Endometrial microvascular endothelial cells (primary cell): ENCODE data around the gene NCBP1. TPM values are rescaled to one million over a fixed set of nuclear protein-coding genes. Genes with fewer than 3 reads are reported as not detected.
"Not testable (repeated sequence)": the region's sequence is repeated elsewhere in the genome, so short reads cannot be mapped to it uniquely, and the experiment has no call there.

Experiments
- in situ Hi-C: cut with HindIII; loops from 2 replicates; pipeline ENCODE4 v1.10.0; 2017; ENCODE audit warnings: low sequenced_read_pairs, low pct_unique_long_range_greater_than_20kb; ENCODE audit errors: inconsistent ontology term
- total RNA-seq: library from RNA; depleted of rRNA; stranded (reverse); fragments of >200 nt; gene quantifications from one replicate; pipeline ENCODE4 v1.2.3, GENCODE V29; 2015; ENCODE audit errors: inconsistent ontology term

NCBP1 gene
- total RNA-seq: 41.4 TPM

DNA sequence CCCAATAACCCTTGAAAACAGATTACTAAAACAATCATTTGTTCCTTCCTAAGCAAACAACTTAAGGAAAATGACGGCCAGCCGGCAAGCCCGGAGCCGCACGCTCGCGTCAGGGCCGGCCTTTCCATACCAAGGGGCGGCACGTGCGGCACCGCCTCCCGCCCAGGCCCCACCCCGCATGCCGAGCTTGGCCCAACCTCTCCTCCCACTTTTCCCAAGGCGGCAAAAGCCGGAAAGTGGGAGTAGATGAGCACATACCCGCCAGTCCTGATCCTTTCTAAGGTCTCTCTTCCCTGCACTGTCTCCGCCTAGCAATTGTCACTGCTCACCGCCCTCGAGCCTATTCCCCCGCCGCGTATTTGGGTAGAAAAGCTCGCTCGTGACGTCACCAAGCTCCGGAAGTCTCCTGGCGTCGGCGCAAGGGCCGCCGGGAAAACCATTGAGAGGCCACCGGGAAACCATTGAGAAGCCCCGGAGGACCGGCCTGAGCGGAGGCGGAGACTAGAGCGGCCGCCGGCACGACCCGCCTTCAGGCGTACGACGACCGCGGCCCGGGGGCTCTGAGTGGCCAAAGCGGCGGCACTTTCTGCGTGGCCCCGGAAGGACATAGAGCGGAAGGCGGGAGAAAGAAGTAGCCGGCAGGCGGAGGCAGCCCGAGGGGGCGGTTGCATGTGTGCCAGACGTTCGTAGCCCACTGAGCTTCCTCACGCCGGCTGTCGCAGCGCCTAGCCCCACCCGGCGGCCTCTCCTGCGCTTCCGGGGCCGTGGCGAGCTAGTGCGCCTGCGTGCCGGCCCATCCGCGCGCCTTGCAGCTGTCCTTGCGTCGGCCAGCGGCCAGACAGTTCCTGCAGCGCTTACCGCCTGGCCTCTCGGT, at the start of gene NCBP1, which contains the start of gene TSTD2:
Gene NCBP1 (plus strand): TSS at position 837 of the 874 bp plus-strand sequence. CDS start 61 bp downstream, outside the sequence.
Gene TSTD2 (minus strand): TSS at position 384 of the 874 bp plus-strand sequence. CDS start 5,806 bp downstream, outside the sequence.
- in situ Hi-C loops: no loop called here

DNA sequence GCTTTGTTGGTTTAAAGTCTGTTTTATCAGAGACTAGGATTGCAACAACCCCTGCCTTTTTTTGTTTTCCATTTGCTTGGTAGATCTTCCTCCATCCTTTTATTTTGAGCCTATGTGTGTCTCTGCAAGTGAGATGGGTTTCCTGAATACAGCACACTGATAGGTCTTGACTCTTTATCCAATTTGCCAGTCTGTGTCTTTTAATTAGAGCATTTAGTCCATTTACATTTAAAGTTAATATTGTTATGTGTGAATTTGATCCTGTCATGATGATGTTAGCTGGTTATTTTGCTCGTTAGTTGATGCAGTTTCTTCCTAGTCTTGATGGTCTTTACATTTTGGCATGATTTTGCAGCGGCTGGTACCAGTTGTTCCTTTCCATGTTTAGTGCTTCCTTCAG, 48.8 kb upstream of the NCBP1 start:
- in situ Hi-C loops: not testable (repeated sequence)

- in situ Hi-C loops: not testable (repeated sequence)
These were observed 46.7 kb upstream of the NCBP1 start for GRCh38 chr9:97586909-97587308.

- in situ Hi-C loops: no loop called here
These were observed 42.1 kb upstream of the NCBP1 start for GRCh38 chr9:97591535-97591934.

DNA sequence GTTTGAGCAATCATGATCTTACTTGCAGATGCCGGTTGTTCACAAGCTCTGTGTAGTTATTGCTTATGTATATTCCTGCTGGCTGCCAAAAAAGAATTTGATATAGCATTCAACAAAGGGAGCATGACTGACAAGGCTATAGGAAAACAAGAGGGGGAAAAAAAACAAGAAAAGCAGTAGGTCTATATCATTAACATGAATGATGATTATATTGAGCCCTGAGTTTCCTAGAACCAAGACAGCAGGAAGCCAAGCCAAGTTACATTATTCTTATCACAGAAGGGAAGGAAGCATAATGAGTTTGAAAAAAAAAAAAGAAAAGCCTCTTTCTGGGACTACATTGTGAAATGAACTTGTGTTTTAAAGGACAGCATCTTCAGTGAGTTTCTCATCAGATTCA, 41.5 kb upstream of the NCBP1 start:
- in situ Hi-C loops: no loop called here

- in situ Hi-C loops: no loop called here
These were observed 39.7 kb upstream of the NCBP1 start for GRCh38 chr9:97593960-97594359.

DNA sequence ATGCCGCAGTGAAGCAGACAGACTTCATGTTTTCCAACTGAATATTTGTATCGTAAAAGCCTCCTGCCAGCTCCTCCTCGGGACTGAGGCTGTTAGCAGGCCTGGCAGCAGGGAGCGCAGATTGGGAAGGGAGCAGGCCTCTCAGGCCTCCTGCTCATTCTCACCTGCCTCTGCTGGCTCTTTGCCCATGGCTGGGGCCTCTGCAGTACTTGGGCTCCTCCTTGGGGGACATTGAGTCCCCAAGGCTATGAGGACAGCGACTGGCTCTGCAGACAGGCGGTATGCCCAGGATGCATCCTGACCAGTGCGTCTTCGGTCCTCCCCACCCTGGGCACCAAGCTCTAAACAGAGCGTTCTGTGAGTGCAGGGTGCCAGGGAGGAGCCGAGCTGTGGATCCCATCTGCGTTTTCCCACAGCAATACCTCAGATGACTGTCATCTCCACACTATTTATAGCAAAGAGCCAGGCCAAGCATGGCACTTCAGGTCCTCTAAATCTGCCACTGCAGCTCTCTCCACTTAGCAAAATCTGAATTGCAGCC, 39.2 kb upstream of the NCBP1 start:
- in situ Hi-C loops: no loop called here

DNA sequence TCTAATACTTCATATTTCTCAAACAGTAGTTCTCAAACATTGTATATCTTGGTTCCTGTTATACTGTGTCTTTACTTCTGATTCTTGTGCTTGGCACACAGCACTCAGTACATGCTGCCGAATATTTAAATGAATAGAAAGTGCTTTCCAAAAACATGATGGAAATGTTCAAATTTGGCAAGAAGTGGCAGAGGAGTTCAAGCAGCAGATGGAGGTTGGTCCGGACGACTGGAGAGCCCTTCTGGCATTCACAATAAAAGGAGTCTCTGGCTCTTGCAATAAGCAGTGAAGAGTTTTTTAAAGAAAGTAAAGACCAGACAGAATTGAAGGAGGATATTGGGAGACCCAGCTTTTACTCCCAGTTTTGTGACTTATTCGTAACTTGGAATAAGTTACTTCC, 36.7 kb upstream of the NCBP1 start:
- in situ Hi-C loops: no loop called here

DNA sequence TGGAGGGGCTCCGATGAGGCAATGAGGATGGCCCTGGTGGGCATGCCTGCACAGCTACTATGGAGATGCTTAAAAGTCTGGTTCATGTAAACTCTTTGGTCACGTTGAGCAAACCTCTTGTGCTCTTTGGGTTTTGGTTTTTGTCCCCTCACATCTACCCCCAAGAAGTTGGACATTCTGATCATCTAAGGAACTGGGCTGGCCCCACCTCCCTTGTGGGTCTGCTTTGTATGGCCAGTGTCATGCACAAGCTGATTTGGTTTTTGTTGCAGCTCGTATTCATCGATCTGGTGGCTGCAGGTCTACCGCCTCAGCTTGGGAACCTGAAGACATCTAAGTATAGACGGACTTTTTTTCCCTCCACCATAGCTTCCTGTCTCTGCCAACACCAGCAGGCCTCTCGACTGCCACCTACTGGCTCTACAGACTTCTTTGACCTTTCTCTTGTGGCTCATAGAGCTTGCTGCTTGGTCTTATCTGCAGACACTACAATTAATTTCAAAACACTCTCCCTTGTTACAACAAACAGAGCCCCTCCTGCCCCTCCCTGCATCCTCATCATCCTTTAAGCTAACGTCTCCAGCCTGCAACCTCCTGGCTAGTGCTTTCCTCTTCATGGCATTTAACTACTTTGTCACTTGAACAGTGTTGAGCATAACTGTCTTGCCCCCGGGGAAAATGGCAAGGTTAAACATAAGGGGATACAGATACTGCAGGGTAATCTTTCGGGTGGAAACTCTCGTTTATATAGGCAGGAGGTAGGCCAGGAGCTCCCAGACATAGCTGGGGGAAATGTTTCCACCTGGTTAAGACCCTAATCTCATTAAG, 34.9 kb upstream of the NCBP1 start:
- in situ Hi-C loops: no loop called here

DNA sequence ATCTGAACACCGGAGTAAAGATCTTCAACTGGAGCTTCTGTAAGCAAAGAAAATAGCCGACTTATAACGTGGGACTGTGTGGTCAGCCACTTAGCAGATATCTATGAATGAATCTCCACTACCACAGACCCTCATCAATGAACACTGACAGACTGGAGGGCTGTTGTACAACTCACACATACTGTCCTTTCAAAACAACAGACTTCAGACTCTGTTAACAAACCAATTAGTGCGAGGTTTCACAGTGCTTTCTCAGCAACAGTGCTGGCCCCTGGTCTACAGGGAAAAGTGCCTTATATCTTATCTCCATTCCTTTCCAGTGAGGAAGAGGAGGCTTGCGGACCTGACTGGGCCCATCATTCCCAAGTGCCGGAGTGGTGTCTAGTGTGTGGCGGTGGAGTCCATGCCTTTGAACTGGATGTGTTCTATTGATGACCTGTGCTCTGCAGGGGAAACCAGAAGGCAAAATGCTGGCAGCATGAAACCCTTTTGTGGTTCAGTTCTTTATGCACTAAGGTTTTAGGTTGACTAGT, 34.2 kb upstream of the NCBP1 start:
- in situ Hi-C loops: no loop called here

- in situ Hi-C loops: no loop called here
These were observed 32.9 kb upstream of the NCBP1 start for GRCh38 chr9:97600531-97601227.

DNA sequence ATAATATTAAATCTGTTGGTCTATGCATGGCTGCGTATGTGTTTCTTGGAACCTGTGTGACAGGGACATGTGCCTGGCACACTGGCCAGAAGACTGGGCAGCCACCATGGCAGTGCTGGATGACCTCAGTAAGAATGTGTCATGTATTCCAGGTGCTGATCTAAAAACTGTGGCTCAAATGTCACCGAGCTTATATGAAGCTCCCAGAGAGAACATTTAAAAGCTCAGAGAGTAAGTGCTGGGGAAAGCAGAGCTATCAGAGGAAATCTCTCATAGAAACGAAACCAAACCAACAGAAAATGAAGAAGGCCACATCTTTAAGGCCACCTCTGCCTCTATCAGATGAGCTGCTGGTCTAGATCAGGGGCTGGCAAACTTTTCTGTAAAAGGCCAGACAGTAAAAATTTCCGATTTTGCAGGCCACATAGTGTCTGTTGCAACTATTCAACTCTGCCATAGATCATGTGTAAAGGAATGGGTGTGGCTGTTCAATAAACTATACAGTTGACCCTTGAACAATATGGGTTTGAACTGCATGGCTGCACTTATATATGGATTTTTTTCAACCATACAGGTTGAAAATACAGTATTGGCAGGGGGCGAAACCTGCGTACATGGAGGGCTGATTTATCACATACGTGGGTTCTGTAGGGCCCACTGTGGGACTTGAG, 32.3 kb upstream of the NCBP1 start:
- in situ Hi-C loops: no loop called here

- in situ Hi-C loops: no loop called here
These were observed 31.2 kb upstream of the NCBP1 start for GRCh38 chr9:97602430-97602829.

DNA sequence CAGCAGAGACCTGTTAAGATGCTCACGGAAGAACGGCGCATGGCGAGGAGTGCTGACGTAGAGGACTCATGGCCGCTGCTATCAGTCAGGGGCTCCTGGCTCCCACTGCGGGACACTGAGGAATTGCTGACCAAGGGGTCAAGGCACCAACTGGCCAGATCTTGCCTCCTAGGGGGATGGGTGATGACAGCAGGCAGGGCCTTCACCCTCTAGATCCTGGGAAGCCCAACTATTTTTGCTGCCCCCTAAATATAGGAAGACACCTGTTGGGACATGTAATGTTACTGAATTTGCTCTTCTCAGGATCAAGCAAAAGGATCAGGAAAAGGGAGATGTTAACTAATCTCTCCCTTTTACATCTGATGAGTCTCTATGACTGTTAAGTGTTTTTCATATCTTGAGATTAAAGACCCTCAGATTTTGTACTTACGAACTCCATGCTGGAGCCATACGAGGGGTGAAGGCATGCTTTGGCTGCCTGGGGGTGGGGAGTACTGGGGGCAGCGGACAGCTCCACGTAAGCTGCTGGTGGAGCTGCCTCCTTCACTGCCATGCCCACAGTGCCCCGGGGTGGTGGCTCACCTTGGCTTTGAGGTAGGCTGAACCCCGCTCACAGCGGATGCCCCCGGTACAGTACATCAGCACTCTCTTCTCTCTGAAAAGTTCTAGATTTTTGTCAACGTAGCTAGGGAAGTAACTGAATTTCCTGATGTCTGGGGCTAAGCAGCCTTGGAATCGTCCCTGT, 28.5 kb upstream of the NCBP1 start:
- in situ Hi-C loops: no loop called here

GRCh38 chr9:97615439-97616072, 18.1 kb upstream of the NCBP1 start:
- in situ Hi-C loops: no loop called here

DNA sequence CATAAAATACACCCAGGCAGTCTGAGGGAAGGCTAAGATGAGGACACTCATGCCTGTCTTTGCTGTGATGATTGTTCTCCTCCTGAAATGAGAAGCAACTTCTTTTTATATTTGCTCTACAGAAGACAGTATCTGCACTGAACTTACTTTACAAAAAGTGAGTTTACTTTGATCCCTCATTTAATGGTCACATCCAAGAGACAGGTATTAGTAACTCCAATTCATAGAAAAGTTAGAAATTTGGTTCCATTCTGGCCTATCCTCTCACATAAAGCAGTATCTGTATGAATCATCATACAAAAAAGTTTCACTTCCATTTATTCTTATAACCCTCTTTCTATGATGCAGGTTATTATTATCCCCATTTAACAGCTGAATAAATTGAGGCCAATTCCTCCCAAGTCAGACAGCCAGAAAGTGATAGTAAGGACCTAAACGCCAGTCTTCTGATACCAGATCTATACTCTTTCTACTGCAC, 15.6 kb upstream of the NCBP1 start:
- in situ Hi-C loops: no loop called here

DNA sequence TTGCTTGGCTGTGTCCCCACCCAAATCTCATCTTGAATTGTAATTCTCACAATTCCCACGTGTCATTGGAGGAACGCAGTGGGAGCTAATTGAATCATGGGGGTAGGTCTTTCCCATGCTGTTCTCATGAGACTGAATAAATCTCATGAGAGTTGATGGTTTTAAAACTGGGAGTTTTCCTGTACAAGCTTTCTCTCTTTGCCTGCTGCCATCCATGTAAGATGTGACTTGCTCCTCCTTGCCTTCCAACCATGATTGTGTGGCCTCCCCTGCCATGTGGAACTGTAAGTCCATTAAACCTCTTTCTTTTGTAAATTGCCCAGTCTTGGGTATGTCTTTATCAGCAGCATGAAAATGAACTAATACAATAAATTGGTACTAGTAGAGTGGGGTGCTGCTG, 13.6 kb upstream of the NCBP1 start:
- in situ Hi-C loops: not testable (repeated sequence)
